ENCODE results near the gene HS6ST3.

Gene HS6ST3

DNA sequence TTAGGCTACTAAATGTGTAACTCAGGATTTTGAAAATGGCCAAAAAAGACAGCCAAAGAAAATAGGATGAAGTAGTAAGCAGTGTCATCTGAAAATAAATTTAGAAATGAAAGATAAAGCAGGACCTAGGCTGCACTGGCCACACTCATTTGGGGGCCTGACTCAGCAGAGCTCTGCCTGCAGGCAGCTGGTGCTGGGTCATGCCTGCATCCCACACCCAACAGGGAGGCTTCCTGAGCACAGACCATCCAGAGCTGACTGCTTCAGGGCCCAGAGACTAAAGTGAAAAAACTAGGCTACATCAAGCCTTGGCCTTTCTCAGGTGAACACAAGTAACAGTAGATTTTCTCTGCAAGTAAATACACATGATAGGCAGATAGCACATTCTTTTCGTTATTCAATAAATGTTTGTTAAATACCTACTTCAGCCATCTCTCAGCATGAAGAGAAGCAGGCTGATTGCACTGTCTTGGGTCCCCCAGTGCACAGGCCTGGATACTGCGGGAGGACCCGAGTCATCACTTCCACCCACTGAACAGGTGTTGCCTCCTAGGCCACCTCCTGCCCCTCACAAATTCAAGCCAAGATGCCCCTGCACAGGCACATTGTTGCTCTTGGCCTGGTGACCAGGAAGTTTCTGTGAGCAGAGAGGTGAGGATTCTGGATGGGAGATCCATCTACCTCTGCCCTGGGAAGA lies 620.4 kb downstream of the HS6ST3 start:
- Histone ChIP-seq H3K27ac (no peak overlapping the region), H3K36me3 (no peaks in the 10 kb centered on the region), H3K27me3 (ENCODE audit: insufficient read depth, low read depth, severe bottlenecking) (peaks cover 91% of the 10 kb centered on the region), H3K4me3 (ENCODE audit: low read depth, low read length) (no peak overlapping the region), H3K9me3 (ENCODE audit: severe bottlenecking) (no peaks in the 10 kb centered on the region)
- no peak for DNase-seq
- TF ChIP-seq, protein P1, sequence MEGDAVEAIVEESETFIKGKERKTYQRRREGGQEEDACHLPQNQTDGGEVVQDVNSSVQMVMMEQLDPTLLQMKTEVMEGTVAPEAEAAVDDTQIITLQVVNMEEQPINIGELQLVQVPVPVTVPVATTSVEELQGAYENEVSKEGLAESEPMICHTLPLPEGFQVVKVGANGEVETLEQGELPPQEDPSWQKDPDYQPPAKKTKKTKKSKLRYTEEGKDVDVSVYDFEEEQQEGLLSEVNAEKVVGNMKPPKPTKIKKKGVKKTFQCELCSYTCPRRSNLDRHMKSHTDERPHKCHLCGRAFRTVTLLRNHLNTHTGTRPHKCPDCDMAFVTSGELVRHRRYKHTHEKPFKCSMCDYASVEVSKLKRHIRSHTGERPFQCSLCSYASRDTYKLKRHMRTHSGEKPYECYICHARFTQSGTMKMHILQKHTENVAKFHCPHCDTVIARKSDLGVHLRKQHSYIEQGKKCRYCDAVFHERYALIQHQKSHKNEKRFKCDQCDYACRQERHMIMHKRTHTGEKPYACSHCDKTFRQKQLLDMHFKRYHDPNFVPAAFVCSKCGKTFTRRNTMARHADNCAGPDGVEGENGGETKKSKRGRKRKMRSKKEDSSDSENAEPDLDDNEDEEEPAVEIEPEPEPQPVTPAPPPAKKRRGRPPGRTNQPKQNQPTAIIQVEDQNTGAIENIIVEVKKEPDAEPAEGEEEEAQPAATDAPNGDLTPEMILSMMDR (IDR thresholded peaks at IDR 0.05; ENCODE audit: low read depth, low read length), result no peak

DNA sequence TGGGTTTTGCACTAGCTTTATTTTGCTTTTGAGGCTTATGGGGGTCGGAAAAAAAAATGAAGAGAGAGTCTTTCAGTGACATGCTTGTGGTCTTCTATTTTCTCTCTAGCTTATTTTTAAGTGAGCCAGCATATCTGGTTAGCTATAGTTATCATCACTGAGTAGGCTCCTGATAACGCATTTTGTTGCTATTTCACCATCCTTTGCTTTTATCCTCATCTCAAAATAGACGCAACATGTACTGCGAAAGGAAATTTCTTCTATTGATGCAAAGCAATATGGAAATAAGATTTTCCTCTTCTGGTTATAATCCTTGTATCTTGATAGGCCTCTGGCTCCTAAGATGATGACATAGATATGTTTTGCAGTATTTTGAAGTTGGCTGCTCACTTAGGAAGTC lies 630.5 kb downstream of the HS6ST3 start:
- H3K4me3 ChIP-seq (ENCODE audit: low read depth, low read length), result no peak overlapping the region
- no peak overlapping the region for H3K27ac ChIP-seq
- H3K36me3 ChIP-seq, result no peaks in the 10 kb centered on the region
- peaks cover 95% of the 10 kb centered on the region for H3K27me3 ChIP-seq (ENCODE audit: insufficient read depth, low read depth, severe bottlenecking)
- no peak for DNase-seq
- peaks cover 2% of the 10 kb centered on the region for H3K9me3 ChIP-seq (ENCODE audit: severe bottlenecking)
- TF ChIP-seq, protein P1 (IDR thresholded peaks at IDR 0.05; ENCODE audit: low read depth, low read length), result no peak

DNA sequence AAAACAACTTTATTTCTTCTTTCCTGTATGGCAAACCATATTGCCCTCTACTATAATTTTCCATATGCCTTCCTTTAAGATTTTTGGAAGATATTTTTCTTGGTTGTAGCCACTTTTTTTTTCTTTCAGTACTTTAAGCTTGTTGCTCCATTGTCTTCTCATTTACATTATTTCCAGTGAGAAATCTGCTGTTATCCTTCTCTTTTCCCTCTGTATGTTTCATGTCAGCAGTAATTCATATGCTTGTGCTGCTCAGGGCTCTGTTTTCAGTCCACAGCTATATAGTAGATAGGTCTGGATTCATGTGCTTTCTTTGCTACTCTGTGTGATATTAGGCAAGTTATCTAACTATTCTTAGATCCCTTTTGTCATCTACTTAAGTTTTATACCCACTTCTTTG lies 636.7 kb downstream of the HS6ST3 start:
- peaks cover 8% of the 10 kb centered on the region for H3K9me3 ChIP-seq (ENCODE audit: severe bottlenecking)
- no peak overlapping the region for H3K4me3 ChIP-seq (ENCODE audit: low read depth, low read length)
- no peaks in the 10 kb centered on the region for H3K36me3 ChIP-seq
- H3K27me3 ChIP-seq (ENCODE audit: insufficient read depth, low read depth, severe bottlenecking), result peaks cover 83% of the 10 kb centered on the region
- no peak overlapping the region for H3K27ac ChIP-seq
- TF ChIP-seq, protein P1 (IDR thresholded peaks at IDR 0.05; ENCODE audit: low read depth, low read length), result no peak
- DNase-seq, result no peak

DNA sequence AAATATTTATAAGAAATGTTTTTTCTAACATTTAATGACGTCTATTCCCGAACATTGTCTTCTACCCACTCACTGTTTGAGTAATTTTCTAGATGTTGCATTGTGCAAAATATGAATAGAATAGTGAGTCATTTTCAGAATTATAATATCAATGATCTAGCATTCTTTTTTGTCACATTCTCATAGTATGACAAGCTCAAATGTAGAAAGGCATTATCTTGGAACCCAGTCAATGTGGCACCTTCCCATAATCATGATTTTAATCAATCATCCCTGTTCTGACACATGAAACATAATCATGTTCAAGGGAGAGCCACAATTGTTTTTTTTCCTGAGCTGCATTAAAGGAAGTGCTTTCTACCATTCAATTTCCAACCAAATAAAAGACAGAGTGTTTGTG lies 638.6 kb downstream of the HS6ST3 start:
- no peak overlapping the region for H3K4me3 ChIP-seq (ENCODE audit: low read depth, low read length)
- H3K36me3 ChIP-seq, result no peaks in the 10 kb centered on the region
- peaks cover 5% of the 10 kb centered on the region for H3K9me3 ChIP-seq (ENCODE audit: severe bottlenecking)
- H3K27me3 ChIP-seq (ENCODE audit: insufficient read depth, low read depth, severe bottlenecking), result peaks cover 76% of the 10 kb centered on the region
- no peak overlapping the region for H3K27ac ChIP-seq
- no peak for DNase-seq
- TF ChIP-seq, protein P1 (IDR thresholded peaks at IDR 0.05; ENCODE audit: low read depth, low read length), result no peak

DNA sequence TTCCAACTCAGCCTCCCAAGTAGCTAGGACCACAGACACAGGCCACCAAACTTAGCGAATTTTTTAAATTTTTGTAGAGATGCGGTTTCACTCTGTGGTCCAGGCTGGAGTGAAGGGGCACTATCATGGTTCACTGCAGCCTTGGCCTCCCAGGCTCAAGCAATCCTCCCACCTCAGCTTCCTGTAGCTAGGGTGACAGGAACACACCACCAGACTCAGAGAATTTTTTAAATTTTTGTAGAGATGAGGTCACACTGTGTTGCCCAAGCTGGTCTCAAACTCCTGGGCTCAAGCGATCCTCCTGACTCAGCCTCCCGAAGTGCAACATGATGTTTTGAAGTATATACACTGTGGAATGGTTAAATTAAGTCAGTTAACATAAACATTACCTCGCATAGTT lies 640.8 kb downstream of the HS6ST3 start:
- Histone ChIP-seq H3K27ac (no peak overlapping the region), H3K9me3 (ENCODE audit: severe bottlenecking) (peaks cover 5% of the 10 kb centered on the region), H3K4me3 (ENCODE audit: low read depth, low read length) (no peak overlapping the region), H3K27me3 (ENCODE audit: insufficient read depth, low read depth, severe bottlenecking) (peaks cover 73% of the 10 kb centered on the region), H3K36me3 (no peaks in the 10 kb centered on the region)
- TF ChIP-seq, protein P1 (IDR thresholded peaks at IDR 0.05; ENCODE audit: low read depth, low read length), result no peak
- no peak for DNase-seq

DNA sequence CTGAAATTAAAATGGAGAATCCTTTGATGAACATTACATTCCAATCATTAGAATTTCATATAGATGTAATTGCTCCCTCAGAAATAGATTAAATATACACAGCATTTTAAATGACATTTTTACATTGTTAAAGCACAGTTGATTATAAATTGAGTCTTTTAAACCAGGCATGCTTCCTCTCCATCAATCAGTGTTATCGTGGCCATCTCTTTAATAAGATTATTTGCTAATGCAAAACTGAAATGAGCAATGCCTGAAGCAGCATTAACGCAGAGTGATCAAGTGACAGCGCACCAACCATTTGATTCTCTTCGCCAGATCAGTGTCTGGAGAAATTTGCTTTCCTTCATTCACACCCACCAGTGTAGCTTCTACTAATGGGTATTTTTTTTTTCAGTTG lies 644.6 kb downstream of the HS6ST3 start:
- Histone ChIP-seq H3K27ac (no peak overlapping the region), H3K9me3 (ENCODE audit: severe bottlenecking) (no peaks in the 10 kb centered on the region), H3K27me3 (ENCODE audit: insufficient read depth, low read depth, severe bottlenecking) (peaks cover 77% of the 10 kb centered on the region), H3K36me3 (no peaks in the 10 kb centered on the region), H3K4me3 (ENCODE audit: low read depth, low read length) (no peak overlapping the region)
- DNase-seq, result no peak
- TF ChIP-seq, protein P1 (IDR thresholded peaks at IDR 0.05; ENCODE audit: low read depth, low read length), result no peak

Measured in WERI-Rb-1 (cell line).